Tibial nerve (tissue), 3 donors: ENCODE data around the gene FBXL17.

Experiments used
- CTCF ChIP-seq, 5 experiments: fragments of 200-600 bp in 3 of 5; fragments of 450-650 bp in 2 of 5; sonication (generic) in 3 of 5; IDR thresholded peaks; one replicate each; pipeline ENCODE4 v1.5.1; 2016 to 2019; ENCODE audit warnings: antibody characterized with exemption in 5 of 5, mild to moderate bottlenecking in 3 of 5, moderate library complexity in 2 of 5
- POLR2A ChIP-seq, 2 donors: fragments of 450-650 bp; IDR thresholded peaks; one replicate each; pipeline ENCODE4 v1.6.1; 2017; ENCODE audit warnings: antibody characterized with exemption in 2 of 2, mild to moderate bottlenecking in 2 of 2, moderate library complexity in 2 of 2

DNA sequence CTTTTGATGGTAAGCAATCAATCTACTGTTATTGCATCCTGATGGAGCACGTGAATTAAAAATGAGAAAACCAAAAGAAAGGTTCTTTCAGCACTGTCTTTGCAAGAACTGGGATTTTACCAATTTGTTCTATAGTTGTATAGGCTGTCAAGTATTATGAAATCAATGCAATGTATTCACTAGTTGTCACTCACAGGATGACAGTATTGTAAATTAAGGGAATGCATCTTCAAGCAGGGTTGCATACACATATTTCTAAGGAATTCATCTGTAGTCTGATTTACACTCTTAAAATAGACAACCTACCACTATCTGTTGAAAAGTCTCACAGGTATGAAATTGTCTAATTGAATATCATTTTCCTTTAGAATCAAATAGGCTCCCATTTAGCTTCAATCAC, 252.8 kb downstream of the FBXL17 start:
- TF ChIP-seq CTCF (IDR thresholded peaks at IDR 0.05) (no peak), POLR2A (IDR thresholded peaks at IDR 0.05) (no peak)
